ENCODE data around the gene SLC25A39.
A peak's percentile ranks its signal among the peaks of the same experiment; 100 is the strongest.

Gene SLC25A39

GRCh38 chr17:44279666-44280391 is 44.8 kb downstream of the SLC25A39 start:
- DNase-seq (ENCODE audit: extremely low read depth, low read depth): peak; percentile 47
- no peak overlapping the region for H3K4me3 ChIP-seq (replicated peaks; ENCODE audit: low read depth, low read length)
- no peak for TF ChIP-seq CTCF (IDR thresholded peaks at IDR 0.05; ENCODE audit: low read depth, low read length, missing control alignments)

GRCh38 chr17:44279346-44279665 is 45.3 kb downstream of the SLC25A39 start:
- DNase-seq (ENCODE audit: extremely low read depth, low read depth): no peak
- no peak overlapping the region for H3K4me3 ChIP-seq (replicated peaks; ENCODE audit: low read depth, low read length)
- no peak for TF ChIP-seq CTCF (IDR thresholded peaks at IDR 0.05; ENCODE audit: low read depth, low read length, missing control alignments)

GRCh38 chr17:44277976-44278375 is 46.6 kb downstream of the SLC25A39 start:
- H3K4me3 ChIP-seq (replicated peaks; ENCODE audit: low read depth, low read length): no peak overlapping the region
- DNase-seq (ENCODE audit: extremely low read depth, low read depth): no peak
- TF ChIP-seq CTCF (IDR thresholded peaks at IDR 0.05; ENCODE audit: low read depth, low read length, missing control alignments): no peak

- TF ChIP-seq CTCF (IDR thresholded peaks at IDR 0.05; ENCODE audit: low read depth, low read length, missing control alignments): no peak
- DNase-seq (ENCODE audit: extremely low read depth, low read depth): no peak
- no peak overlapping the region for H3K4me3 ChIP-seq (replicated peaks; ENCODE audit: low read depth, low read length)
These were observed 51.0 kb downstream of the SLC25A39 start for GRCh38 chr17:44273607-44274006.

- DNase-seq (ENCODE audit: extremely low read depth, low read depth): no peak
- TF ChIP-seq CTCF (IDR thresholded peaks at IDR 0.05; ENCODE audit: low read depth, low read length, missing control alignments): no peak
- H3K4me3 ChIP-seq (replicated peaks; ENCODE audit: low read depth, low read length): no peak overlapping the region
These were observed 51.7 kb downstream of the SLC25A39 start for GRCh38 chr17:44272954-44273353.

GRCh38 chr17:44272321-44272951 is 52.2 kb downstream of the SLC25A39 start:
- no peak for TF ChIP-seq CTCF (IDR thresholded peaks at IDR 0.05; ENCODE audit: low read depth, low read length, missing control alignments)
- no peak overlapping the region for H3K4me3 ChIP-seq (replicated peaks; ENCODE audit: low read depth, low read length)
- no peak for DNase-seq (ENCODE audit: extremely low read depth, low read depth)
